HG03139 (cell line): ENCODE measurements around the gene CAMK2A.
"Not testable (repeated sequence)": the region's sequence is repeated elsewhere in the genome, so short reads cannot be mapped to it uniquely, and the experiment has no call there.

Experiments used
- ATAC-seq: cut with Tn5 transposase; IDR thresholded peaks from one replicate; pipeline ENCODE4 v1.9.1; 2021; ENCODE audit not compliant: unreplicated experiment

Gene CAMK2A

DNA sequence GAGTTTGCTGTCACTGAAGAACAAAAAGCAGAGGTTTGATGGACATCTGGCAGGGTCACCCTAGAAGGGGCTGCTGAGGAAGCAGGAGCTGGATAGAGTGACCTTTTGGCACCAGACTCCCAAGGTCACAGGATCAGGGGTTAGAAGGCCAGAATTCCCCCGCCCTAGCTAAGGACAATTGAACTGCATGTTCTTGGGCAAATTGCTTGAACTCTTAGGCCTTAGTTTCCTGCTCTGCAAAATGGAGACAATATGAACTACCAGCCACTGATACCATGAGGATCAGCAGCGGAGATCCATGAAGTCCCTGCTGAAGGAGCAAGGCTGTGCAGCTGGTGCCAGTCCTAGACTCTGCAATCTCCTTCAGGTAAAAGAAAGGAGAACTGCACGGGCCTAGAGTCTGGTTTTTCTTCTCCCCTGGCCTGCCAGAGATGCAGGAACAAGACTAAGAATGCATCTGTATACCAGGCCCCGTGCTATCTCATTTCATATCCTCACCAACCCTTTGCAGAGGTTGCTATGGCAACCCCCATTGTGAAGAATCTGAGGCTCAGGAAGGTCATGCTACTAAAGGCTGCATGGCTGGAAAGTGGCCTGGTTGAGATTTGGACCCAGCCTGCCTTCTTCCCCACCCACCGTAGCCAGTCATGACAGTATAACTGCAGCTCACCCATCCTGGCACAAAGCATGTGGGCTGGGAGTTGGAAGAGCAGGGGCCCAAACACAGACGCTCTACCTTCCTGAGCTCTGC, 33.7 kb downstream of the CAMK2A start:
- no peak for ATAC-seq

DNA sequence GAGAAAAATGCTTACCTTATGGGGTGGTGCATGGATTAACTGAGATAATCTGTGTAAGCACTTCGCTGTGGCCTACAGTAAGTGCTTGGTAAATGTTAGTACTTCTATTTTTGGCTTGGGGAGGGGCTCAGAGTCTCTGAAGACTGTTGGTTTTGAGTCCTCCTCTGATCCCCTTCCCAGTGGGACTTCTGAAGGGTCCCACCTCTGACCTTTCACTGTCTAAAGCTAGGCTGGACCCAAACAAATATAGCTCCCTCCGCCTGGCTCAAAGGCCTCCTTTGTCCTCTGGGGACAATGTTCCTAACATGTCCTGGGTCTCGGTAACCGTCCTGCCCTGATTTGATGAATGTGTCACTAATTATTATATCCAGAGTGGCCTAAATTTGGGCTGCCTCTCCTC, 34.8 kb downstream of the CAMK2A start:
- ATAC-seq: no peak

DNA sequence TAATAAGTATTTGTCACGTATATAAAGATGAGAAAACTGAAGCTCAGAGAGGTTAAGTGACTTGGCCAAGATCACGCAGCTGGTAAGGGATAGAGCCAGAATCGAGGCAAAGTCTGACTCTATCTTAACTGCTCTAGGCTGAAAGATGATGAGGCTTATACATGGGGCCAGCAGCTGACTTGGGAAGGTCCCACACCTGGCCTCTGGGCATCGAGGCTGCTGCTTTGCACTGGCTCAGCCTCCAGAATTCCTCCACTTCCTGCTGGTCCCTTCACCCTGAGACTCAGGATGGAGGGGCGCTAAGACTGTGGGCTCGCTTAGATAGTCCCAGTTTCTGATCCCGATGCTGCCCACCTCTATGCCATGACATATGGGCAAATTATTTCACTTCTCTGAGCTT, 35.2 kb downstream of the CAMK2A start:
- ATAC-seq: no peak

DNA sequence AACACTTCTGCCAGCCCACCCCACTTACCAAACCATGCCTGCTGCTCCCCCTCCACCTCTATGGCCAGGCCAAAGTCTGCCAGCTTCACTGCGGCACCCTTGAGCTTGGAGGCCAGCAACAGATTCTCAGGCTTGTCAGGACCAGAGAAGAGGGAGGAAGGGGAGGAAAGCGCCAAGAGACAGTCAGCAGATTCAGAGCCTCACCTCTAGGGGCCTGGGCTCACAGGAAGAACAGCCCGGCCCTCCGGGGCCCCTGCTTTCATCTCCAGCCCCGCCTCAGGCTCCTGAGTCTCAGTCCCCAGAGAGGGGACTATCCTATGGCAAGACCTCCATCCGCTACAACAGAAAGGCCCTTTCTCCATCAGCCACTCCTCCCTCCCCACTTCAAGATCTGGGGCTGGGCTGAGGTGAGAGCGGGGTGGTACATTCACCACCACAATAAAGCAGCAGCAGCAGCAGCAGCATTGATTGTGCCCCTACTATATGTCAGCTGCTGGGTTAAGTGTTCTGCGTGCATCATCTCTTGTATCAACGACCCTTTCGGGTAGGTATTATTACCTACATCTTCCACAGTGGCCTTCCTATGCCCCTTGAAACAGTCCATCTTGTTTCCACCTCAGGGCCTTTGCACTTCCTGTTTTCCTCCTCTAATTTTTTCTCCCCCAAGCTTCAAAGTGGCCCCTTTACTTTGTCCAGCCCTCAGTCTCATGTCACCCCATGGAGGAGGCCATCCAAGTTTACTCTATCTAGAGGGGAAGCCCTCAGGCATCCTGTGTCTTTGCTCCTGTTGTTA, 36.0 kb downstream of the CAMK2A start:
- no peak for ATAC-seq

DNA sequence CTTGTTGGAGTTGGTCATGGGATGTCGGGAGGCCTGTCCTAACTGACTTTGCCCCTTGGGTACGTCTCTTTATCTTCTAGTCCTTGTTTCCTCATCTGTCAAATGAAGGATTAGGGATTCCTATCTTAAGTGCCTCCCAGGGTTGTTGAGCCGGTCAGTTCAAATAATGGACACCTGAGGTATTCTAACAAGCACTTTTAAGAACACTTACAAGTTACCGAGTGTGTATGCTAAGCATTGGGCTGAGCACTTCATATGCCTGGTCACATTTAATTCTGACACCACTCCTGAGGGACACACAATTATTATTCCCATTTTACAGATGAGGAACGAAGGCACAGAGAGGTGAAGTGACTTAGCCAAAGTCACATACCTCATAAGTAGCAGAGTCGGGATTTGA, 37.1 kb downstream of the CAMK2A start:
- no peak for ATAC-seq

DNA sequence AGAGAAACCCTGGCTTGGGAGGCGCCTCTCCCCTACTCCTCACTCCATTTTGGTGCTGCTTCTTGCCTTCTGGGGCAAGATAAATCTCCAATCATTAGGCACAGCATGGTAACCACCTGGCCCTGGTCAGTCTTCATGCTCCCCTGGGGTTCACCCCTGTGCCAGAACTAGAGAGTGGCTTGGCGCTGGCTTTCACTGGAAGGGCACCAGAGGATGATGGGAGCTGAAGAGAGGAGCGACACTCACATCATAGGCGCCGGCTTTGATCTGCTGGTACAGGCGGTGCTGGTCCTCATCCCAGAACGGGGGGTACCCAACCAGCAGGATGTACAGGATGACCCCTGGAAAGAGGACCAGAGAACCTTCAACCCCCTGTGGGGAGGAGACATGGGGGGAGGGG, 38.1 kb downstream of the CAMK2A start:
- ATAC-seq: no peak

DNA sequence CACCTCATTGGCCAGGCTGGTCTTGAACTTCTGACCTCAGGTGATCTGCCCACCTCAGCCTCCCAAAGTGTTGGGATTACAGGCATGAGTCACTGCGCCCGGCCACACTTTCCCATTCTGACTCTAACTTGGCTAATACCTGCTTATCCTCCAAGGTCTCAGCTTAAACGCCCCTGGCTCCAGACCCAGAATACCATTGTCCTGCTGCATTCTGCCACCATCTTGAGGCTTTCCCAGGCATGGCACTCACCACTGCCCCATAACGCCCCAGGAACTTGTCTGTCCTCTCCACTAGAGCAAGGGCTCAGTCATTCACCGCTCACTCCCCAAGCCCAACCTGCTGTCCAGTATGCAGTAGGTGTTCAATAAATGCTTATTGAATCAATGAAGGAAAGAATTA, 39.8 kb downstream of the CAMK2A start:
- ATAC-seq: no peak

DNA sequence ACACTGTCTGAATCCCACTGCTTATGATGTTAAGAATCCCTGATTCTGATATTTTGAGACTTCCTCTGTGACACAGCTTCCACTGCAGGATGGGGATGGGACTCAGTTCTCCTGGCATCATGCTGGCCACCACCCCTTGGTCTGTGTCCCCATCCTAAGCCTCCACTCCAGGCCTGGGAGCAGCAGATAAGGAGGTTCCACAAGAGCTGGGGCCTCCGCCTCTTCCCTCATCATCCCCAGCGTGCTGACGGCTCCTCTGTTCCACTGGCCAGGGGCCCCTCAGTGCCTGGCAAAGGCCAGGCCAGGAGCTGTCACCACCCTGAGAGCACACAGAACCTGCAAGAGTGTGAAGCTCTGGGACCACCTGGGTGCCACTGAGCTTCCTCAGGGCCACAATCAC, 40.6 kb downstream of the CAMK2A start:
- no peak for ATAC-seq

DNA sequence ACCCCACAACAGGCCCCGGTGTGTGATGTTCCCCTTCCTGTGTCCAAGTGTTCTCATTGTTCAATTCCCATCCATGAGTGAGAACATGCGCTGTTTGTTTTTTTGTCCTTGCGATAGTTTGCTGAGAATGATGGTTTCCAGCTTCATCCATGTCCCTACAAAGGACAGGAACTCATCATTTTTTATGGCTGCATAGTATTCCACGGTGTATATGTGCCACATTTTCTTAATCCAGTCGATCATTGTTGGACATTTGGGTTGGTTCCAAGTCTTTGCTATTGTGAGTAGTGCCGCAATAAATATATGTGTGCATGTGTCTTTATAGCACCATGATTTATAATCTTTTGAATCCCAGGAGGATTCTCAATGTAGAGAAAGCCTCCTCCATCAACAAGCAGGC, 41.1 kb downstream of the CAMK2A start:
- not testable (repeated sequence) for ATAC-seq

DNA sequence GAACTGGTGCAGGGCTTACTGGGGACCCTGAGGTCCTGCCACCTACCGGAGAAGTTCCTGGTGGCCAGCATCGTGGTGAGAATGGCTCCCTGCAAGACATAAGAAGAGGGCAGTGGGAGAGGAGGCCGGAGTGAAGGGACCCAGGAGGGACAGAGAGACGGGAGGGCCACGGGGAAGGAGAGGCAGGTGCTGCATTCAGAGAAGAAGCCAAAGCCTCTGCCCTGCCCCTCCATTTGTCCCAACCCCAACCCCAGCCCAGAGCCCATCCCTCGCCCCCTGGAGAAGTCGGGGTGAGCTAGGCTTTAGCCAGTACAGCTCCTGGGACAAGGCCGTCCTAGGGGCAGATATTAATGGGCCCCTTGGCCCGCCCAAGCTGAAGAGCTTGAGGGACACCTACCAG, 41.8 kb downstream of the CAMK2A start:
- ATAC-seq: no peak

DNA sequence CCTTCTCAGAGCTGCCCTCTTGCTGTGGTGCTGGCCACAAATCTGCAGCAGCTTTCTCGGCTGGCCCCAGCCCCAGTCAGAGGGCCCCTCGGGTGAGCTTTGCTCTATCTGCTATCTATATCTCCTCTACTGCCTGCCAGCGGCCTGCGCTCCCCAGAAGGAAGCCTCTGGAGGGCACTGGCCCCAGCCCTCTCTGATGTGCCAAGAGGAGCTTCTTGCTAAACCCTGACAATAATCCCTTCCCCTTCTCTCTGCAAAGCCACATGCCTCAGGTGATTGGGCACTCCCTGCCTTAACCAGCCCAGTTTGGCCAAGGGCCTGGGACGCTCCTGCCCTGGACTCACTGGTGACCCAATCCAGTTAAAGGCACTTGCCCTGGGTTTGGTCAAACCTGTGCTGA, 42.7 kb downstream of the CAMK2A start:
- no peak for ATAC-seq

DNA sequence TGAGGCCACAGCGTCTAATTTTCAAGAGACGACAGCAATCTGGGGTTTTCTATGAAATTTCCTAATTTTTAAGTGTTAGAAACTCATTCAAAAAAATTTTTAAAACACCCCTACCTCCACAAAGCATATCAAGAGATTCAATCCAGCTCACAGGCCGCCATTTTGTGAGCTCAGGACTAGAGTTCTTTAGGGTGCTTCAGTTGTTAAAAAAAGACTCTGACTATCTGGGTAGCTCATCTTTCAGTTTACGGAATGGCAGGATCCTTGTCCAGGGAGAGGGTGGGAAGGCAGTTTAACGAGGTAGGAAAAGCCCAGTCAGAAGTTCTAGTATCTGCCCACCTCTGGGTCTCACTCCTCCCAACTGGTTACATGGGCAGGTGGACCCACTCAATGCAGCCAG, 43.1 kb downstream of the CAMK2A start:
- ATAC-seq: no peak

DNA sequence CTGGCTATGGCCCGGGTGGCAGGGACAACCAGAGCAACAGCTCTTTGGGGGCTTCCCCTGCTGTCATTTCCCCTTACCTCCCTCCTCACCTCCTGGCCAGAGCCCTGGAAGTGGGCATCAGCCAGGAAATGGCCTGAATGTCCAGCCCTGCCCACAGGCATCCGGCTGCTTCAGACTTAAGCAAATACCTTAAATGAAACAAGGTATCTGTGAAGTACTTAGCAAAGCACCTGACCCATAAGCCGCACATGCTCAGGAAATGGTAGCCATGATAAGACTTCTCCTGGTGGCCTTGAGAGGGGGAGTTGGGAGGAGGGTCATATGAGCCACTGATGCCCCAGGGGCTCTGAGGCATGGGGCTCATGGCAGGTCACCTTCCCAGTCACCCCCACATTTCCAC, 43.8 kb downstream of the CAMK2A start:
- ATAC-seq: no peak

DNA sequence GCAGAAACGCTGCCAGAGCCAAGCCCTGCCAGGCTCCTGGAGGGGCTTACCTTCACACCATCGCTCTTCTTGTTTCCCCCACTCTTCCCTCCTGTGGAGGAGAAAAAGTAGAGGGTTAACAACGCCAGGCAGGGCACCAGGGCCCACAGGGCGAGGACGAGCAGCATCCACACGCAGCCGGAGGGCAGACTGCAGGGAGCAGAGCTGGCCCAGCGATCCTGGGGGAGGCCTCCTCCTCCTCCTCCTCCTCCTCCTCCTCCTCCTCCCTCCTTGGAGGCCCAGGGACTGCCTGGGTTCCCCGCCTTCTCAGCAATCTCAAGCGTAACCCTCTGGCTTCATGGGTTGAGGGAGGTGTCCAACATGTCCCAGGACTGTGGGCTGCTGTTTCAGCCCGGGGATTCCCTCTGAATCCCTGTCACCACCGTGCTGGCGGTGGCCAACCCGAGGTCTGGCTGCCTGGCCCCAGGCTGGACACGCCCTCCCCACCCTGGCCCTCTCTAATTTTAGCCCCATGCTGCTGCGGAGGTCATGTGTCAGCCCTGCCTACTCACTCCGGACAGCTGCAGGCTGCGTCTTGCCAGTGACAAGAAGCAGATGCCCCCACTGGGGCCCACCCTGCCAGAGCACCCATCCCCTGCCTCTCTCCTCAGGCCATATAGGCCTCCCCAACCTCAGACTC, 44.3 kb downstream of the CAMK2A start:
- ATAC-seq: no peak

DNA sequence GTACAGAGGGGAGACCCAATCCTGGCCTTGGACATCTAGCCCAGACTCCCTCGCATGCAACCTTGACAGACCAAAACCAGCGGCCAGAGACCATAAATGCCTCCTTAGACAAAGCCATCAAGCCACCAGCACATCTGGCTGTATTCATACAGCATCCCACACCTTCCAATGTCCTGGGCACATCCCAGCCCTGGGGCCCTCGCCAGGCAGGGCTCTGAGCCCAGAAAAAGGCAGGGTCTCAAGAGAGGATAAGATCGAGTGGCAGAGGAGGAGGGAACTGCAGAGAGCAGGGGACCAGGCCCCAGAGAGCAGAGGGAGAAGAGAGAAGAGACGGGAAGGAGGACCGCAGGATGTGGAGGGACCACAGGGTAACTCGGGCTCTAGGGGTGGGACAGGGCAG, 45.4 kb downstream of the CAMK2A start:
- no peak for ATAC-seq

DNA sequence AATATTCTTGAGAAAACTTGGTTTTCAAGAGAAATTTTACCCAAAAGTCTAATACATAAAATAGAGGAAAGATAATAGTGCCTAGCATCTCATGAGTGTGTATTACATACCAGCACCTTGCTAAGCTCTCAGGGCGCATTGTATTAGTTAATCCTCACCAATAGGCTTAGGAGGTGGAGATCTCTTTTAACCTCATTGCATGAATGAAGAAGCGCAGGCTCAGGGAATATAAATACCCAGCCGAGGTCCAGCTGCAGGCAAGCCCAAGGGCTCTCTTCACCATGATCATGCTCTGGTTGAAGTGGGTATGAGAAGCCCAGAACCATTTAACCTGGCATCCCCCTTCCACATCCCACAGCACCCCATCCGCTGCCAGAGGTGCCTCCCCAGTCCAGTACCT, 46.0 kb downstream of the CAMK2A start:
- no peak for ATAC-seq

DNA sequence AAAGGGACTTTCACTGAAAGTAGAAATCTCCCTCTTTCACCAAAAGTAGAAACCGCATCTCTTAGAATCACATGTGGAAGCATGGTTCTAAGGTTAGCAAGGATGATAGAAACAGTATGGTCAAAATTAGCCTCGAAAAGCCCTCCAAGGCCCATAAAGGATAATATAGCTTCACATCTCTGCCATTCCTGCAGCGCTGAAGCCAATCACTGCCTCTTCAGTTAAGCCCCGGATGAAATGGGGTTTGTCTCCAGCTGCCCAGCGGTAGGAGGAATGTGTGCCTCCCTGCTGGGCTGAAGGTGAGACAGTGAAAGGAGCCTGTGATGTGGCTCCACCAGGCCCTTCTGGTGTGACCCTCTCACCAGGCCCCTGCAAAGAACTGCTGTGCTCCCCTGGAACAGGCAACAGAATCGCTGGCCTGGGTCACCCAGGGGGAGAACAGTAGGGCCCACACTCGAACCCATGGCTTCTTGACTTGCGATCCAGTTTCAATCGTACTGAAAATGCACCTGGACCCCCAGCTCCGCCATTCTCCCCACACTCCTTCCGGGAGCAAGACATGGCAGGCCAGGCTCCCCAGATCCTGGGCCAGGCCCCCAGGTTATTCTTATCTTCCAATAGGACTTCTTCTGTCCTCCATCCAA, 47.2 kb downstream of the CAMK2A start:
- ATAC-seq: no peak

DNA sequence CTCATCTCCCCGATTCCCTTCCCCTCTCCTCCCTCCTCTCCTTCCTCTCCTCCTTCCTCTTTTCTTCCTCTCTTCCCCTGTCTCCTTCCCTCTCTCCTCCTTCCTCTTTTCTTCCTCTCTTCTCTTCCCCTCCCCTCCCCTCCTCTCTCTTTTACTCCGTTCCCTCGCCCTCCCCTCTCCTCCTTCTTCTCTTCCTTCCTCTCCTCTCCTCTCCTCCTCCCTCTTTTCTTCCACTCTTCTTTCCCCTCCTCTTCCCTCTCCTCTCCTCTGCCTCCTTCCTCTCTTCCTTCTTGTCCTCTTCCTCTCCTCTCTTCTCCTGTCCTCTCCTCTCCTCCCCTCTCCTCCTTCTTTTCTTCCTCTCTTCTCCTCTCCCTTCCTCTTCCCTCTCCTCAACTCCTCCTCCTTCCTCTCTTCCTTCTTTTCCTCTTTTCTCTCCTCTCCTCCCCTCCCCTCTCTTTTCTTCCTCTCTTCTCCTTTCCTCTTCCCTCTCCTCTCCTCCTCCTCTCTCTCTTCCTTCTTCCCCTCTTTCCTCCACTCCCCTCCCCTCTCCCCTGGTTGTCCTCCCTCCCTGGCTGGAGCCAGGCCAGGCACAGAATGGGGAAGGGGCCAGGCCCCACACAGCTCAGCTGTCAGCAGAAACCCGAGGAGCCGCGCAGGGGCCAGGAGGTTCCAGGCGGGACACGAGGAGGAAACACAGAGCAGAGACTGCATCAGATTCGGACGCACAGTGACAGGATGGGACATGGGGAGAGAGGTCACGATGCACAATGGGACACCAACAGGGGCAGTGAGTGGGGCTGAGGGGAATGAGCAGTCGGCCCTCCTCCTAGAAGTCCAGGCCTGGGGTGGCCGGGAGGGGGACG, 48.0 kb downstream of the CAMK2A start:
- ATAC-seq: no peak

DNA sequence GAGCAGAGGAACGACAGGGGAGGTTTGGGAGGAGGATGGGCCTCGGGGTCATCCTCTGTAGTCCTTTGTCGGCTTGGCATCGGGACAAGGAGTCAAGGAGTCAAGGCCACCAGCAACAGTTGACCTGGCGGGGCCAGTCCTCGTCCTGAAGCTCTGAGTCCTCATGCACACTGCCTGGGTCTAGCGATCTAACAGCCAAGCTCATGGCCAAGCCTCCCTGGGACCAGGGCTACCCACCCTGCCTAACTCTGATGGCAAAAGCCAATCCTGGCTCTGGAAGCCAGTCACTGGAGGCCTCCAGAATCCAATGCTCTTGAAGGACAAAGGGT, 49.8 kb downstream of the CAMK2A start:
- ATAC-seq: no peak

DNA sequence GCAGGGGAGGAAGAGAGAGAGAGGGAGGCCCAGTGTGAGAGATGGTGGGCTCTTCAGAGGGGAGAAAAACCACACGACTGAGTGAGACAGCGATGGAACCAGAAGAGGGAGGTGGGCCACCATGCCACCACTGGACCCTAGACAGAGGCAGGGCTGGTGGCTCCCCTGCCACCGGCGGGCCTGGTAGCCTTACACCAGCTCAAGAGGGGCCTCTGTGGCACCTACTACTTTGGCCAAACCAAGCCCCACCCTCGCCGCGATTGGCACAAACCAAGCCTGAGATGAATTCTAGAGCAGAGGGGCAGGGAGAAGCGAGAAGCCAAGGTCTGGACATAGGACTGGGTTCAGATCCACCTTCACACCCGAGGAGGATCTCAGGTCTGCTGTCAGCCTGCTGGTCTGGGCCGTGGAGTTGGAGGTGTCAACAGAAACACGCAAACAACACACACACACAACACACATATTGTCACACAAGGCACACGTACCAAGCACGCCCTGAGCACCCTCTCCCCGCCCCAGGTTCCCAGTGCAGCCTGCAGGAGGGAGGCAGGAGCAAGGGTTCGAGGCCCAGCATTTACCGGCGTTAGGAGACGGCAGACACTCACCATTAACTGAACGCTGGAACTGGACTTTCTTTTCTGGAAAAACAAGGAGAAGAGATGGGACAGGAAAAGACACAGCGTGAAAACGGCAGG, 50.3 kb downstream of the CAMK2A start:
- ATAC-seq: no peak
